ENCODE results near the gene THADA.
"Not testable (repeated sequence)": the region's sequence is repeated elsewhere in the genome, so short reads cannot be mapped to it uniquely, and the experiment has no call there.

THADA gene

GRCh38 chr2:43534569-43534968, 61.3 kb downstream of the THADA start:
- H3K36me3 ChIP-seq (ENCODE audit: control insufficient read depth in 4 of 4, insufficient read depth in 4 of 4, low read length in 3 of 4): peaks cover 0 to 9% (median 3%) of the 10 kb centered on the region in 4 experiments
- no peak for DNase-seq
- H3K4me1 ChIP-seq (ENCODE audit: control extremely low read depth in 1 of 4, control insufficient read depth in 4 of 4, insufficient read depth in 4 of 4, low read length in 3 of 4): peaks cover 15 to 23% (median 20%) of the 10 kb centered on the region in 4 experiments
- POLR2A ChIA-PET: no interaction called here
- no peaks in the 10 kb centered on the region for H3K27me3 ChIP-seq (replicated peaks in 2 of 5; ENCODE audit: control insufficient read depth in 4 of 5, insufficient read depth in 5 of 5, low read length in 4 of 5)
- H3K9me3 ChIP-seq (ENCODE audit: control extremely low read depth in 1 of 5, control insufficient read depth in 4 of 5, insufficient read depth in 2 of 5, low read depth in 1 of 5, low read length in 4 of 5): no peaks in the 10 kb centered on the region
- CTCF ChIA-PET: interaction anchor here (0.7 kb wide), 1 partner anchor 8 kb away, joined by 3 read pairs; no protein-coding TSS in a partner anchor
- no peak overlapping the region for H3K4me3 ChIP-seq (ENCODE audit: control insufficient read depth in 1 of 7, extremely low read depth in 1 of 7, insufficient read depth in 4 of 7, low read depth in 2 of 7, low read length in 6 of 7)
- H3K27ac ChIP-seq (ENCODE audit: insufficient read depth in 1 of 2, low read depth in 1 of 2, low read length in 2 of 2, poor library complexity in 1 of 2, severe bottlenecking in 2 of 2): no peak overlapping the region
- 80% methylated on average over 1 of the region's 3 CpGs for WGBS (ENCODE audit: insufficient coverage)

- H3K4me3 ChIP-seq (ENCODE audit: control insufficient read depth in 1 of 7, extremely low read depth in 1 of 7, insufficient read depth in 4 of 7, low read depth in 2 of 7, low read length in 6 of 7); DNase-seq; H3K9me3 ChIP-seq (ENCODE audit: control extremely low read depth in 1 of 5, control insufficient read depth in 4 of 5, insufficient read depth in 2 of 5, low read depth in 1 of 5, low read length in 4 of 5); H3K27me3 ChIP-seq (replicated peaks in 2 of 5; ENCODE audit: control insufficient read depth in 4 of 5, insufficient read depth in 5 of 5, low read length in 4 of 5); POLR2A ChIA-PET; H3K4me1 ChIP-seq (ENCODE audit: control extremely low read depth in 1 of 4, control insufficient read depth in 4 of 4, insufficient read depth in 4 of 4, low read length in 3 of 4); H3K27ac ChIP-seq (ENCODE audit: insufficient read depth in 1 of 2, low read depth in 1 of 2, low read length in 2 of 2, poor library complexity in 1 of 2, severe bottlenecking in 2 of 2); H3K36me3 ChIP-seq (ENCODE audit: control insufficient read depth in 4 of 4, insufficient read depth in 4 of 4, low read length in 3 of 4): not testable (repeated sequence)
- 100% methylated on average over 2 of the region's 3 CpGs for WGBS (ENCODE audit: insufficient coverage)
- CTCF ChIA-PET: interaction anchor here (0.7 to 1.5 kb wide), 2 partner anchors 9 to 12 kb away, joined by 3 to 6 read pairs; no protein-coding TSS in a partner anchor
These were observed 63.3 kb downstream of the THADA start for GRCh38 chr2:43532572-43532971.

GRCh38 chr2:43531251-43531650, 64.6 kb downstream of the THADA start:
- Histone ChIP-seq H3K9me3 (ENCODE audit: control extremely low read depth in 1 of 5, control insufficient read depth in 4 of 5, insufficient read depth in 2 of 5, low read depth in 1 of 5, low read length in 4 of 5) (no peaks in the 10 kb centered on the region), H3K4me1 (ENCODE audit: control extremely low read depth in 1 of 4, control insufficient read depth in 4 of 4, insufficient read depth in 4 of 4, low read length in 3 of 4) (no peaks in the 10 kb centered on the region), H3K36me3 (ENCODE audit: control insufficient read depth in 4 of 4, insufficient read depth in 4 of 4, low read length in 3 of 4) (peaks cover 0 to 12% (median 3%) of the 10 kb centered on the region in 4 experiments), H3K4me3 (ENCODE audit: control insufficient read depth in 1 of 7, extremely low read depth in 1 of 7, insufficient read depth in 4 of 7, low read depth in 2 of 7, low read length in 6 of 7) (no peak overlapping the region), H3K27ac (ENCODE audit: insufficient read depth in 1 of 2, low read depth in 1 of 2, low read length in 2 of 2, poor library complexity in 1 of 2, severe bottlenecking in 2 of 2) (no peak overlapping the region), H3K27me3 (replicated peaks in 2 of 5; ENCODE audit: control insufficient read depth in 4 of 5, insufficient read depth in 5 of 5, low read length in 4 of 5) (no peaks in the 10 kb centered on the region)
- CTCF ChIA-PET: interaction anchor here (1.0 to 1.7 kb wide), 2 partner anchors 9 to 46 kb away, joined by 3 to 5 read pairs; no protein-coding TSS in a partner anchor
- no peak for DNase-seq
- POLR2A ChIA-PET: no interaction called here
- WGBS (ENCODE audit: insufficient coverage): 100% methylated on average over 2 of the region's 3 CpGs

GRCh38 chr2:43526994-43527393, 68.8 kb downstream of the THADA start:
- ChIA-PET CTCF (interaction anchor here (1.5 kb wide), 1 partner anchor 9 kb away, joined by 3 read pairs; no protein-coding TSS in a partner anchor), POLR2A (no interaction called here)
- DNase-seq: no peak
- Histone ChIP-seq H3K9me3 (ENCODE audit: control extremely low read depth in 1 of 5, control insufficient read depth in 4 of 5, insufficient read depth in 2 of 5, low read depth in 1 of 5, low read length in 4 of 5) (peaks cover 0 to 6% (median 3%) of the 10 kb centered on the region in 5 experiments), H3K27me3 (replicated peaks in 2 of 5; ENCODE audit: control insufficient read depth in 4 of 5, insufficient read depth in 5 of 5, low read length in 4 of 5) (no peaks in the 10 kb centered on the region), H3K27ac (ENCODE audit: insufficient read depth in 1 of 2, low read depth in 1 of 2, low read length in 2 of 2, poor library complexity in 1 of 2, severe bottlenecking in 2 of 2) (no peak overlapping the region), H3K36me3 (ENCODE audit: control insufficient read depth in 4 of 4, insufficient read depth in 4 of 4, low read length in 3 of 4) (peaks cover 6 to 17% (median 12%) of the 10 kb centered on the region in 4 experiments), H3K4me1 (ENCODE audit: control extremely low read depth in 1 of 4, control insufficient read depth in 4 of 4, insufficient read depth in 4 of 4, low read length in 3 of 4) (no peaks in the 10 kb centered on the region), H3K4me3 (ENCODE audit: control insufficient read depth in 1 of 7, extremely low read depth in 1 of 7, insufficient read depth in 4 of 7, low read depth in 2 of 7, low read length in 6 of 7) (no peak overlapping the region)

GRCh38 chr2:43525506-43525905, 70.3 kb downstream of the THADA start:
- CTCF ChIA-PET: no interaction called here

GRCh38 chr2:43524177-43524965, 71.5 kb downstream of the THADA start:
- H3K27me3 ChIP-seq (replicated peaks in 2 of 5; ENCODE audit: control insufficient read depth in 4 of 5, insufficient read depth in 5 of 5, low read length in 4 of 5): no peaks in the 10 kb centered on the region
- ChIA-PET CTCF (no interaction called here), POLR2A (interaction anchor here (0.6 to 1.0 kb wide), 2 partner anchors 13 to 22 kb away, joined by 3 read pairs; no protein-coding TSS in a partner anchor)
- peaks cover 0 to 6% (median 3%) of the 10 kb centered on the region in 5 experiments for H3K9me3 ChIP-seq (ENCODE audit: control extremely low read depth in 1 of 5, control insufficient read depth in 4 of 5, insufficient read depth in 2 of 5, low read depth in 1 of 5, low read length in 4 of 5)
- H3K36me3 ChIP-seq (ENCODE audit: control insufficient read depth in 4 of 4, insufficient read depth in 4 of 4, low read length in 3 of 4): peaks cover 6 to 17% (median 12%) of the 10 kb centered on the region in 4 experiments
- WGBS (ENCODE audit: insufficient coverage): 94% methylated on average over 3 of the region's 3 CpGs
- no peak for DNase-seq
- no peak overlapping the region for H3K4me3 ChIP-seq (ENCODE audit: control insufficient read depth in 1 of 7, extremely low read depth in 1 of 7, insufficient read depth in 4 of 7, low read depth in 2 of 7, low read length in 6 of 7)
- H3K4me1 ChIP-seq (ENCODE audit: control extremely low read depth in 1 of 4, control insufficient read depth in 4 of 4, insufficient read depth in 4 of 4, low read length in 3 of 4): peaks cover 4 to 12% (median 9%) of the 10 kb centered on the region in 4 experiments
- H3K27ac ChIP-seq (ENCODE audit: insufficient read depth in 1 of 2, low read depth in 1 of 2, low read length in 2 of 2, poor library complexity in 1 of 2, severe bottlenecking in 2 of 2): no peak overlapping the region

More at GRCh38 chr2:43525506-43525905, 70.3 kb downstream of the THADA start:
- Histone ChIP-seq H3K4me1 (ENCODE audit: control extremely low read depth in 1 of 4, control insufficient read depth in 4 of 4, insufficient read depth in 4 of 4, low read length in 3 of 4) (peaks cover 0 to 2% (median 0%) of the 10 kb centered on the region in 4 experiments), H3K9me3 (ENCODE audit: control extremely low read depth in 1 of 5, control insufficient read depth in 4 of 5, insufficient read depth in 2 of 5, low read depth in 1 of 5, low read length in 4 of 5) (peaks cover 0 to 6% (median 3%) of the 10 kb centered on the region in 5 experiments), H3K27ac (ENCODE audit: insufficient read depth in 1 of 2, low read depth in 1 of 2, low read length in 2 of 2, poor library complexity in 1 of 2, severe bottlenecking in 2 of 2) (no peak overlapping the region), H3K27me3 (replicated peaks in 2 of 5; ENCODE audit: control insufficient read depth in 4 of 5, insufficient read depth in 5 of 5, low read length in 4 of 5) (no peaks in the 10 kb centered on the region), H3K4me3 (ENCODE audit: control insufficient read depth in 1 of 7, extremely low read depth in 1 of 7, insufficient read depth in 4 of 7, low read depth in 2 of 7, low read length in 6 of 7) (no peak overlapping the region), H3K36me3 (ENCODE audit: control insufficient read depth in 4 of 4, insufficient read depth in 4 of 4, low read length in 3 of 4) (peaks cover 6 to 17% (median 12%) of the 10 kb centered on the region in 4 experiments)
- WGBS (ENCODE audit: insufficient coverage): 100% methylated on average over 1 of the region's 1 CpG
- POLR2A ChIA-PET: no interaction called here
- no peak for DNase-seq

GRCh38 chr2:43522177-43522576, 73.7 kb downstream of the THADA start:
- Histone ChIP-seq H3K27me3 (replicated peaks in 2 of 5; ENCODE audit: control insufficient read depth in 4 of 5, insufficient read depth in 5 of 5, low read length in 4 of 5) (no peaks in the 10 kb centered on the region), H3K36me3 (ENCODE audit: control insufficient read depth in 4 of 4, insufficient read depth in 4 of 4, low read length in 3 of 4) (peaks cover 6 to 17% (median 12%) of the 10 kb centered on the region in 4 experiments), H3K4me3 (ENCODE audit: control insufficient read depth in 1 of 7, extremely low read depth in 1 of 7, insufficient read depth in 4 of 7, low read depth in 2 of 7, low read length in 6 of 7) (no peak overlapping the region), H3K9me3 (ENCODE audit: control extremely low read depth in 1 of 5, control insufficient read depth in 4 of 5, insufficient read depth in 2 of 5, low read depth in 1 of 5, low read length in 4 of 5) (peaks cover 0 to 6% (median 3%) of the 10 kb centered on the region in 5 experiments), H3K4me1 (ENCODE audit: control extremely low read depth in 1 of 4, control insufficient read depth in 4 of 4, insufficient read depth in 4 of 4, low read length in 3 of 4) (peaks cover 4 to 30% (median 20%) of the 10 kb centered on the region in 4 experiments), H3K27ac (ENCODE audit: insufficient read depth in 1 of 2, low read depth in 1 of 2, low read length in 2 of 2, poor library complexity in 1 of 2, severe bottlenecking in 2 of 2) (no peak overlapping the region)
- no peak for DNase-seq
- POLR2A ChIA-PET: interaction anchor here (0.6 kb wide), 2 partner anchors 23 to 38 kb away, joined by 3 to 6 read pairs; no protein-coding TSS in a partner anchor
- CTCF ChIA-PET: interaction anchor here (0.9 to 2.9 kb wide), 4 partner anchors 8 to 709 kb away, joined by 3 to 21 read pairs (median 3); no protein-coding TSS in a partner anchor

Data from common myeloid progenitor, CD34-positive (primary cell).